ENCODE results near the gene HSCB.

GRCh38 chr22:28716686-28717085 is 25.2 kb upstream of the HSCB start:
- TF ChIP-seq CTCF (conservative IDR thresholded peaks at IDR 0.05 in 1 of 2, IDR thresholded peaks at IDR 0.05 in 1 of 2; ENCODE audit: low read depth in 1 of 2, low read length in 2 of 2) (no peak), EZH2 (IDR thresholded peaks at IDR 0.05; ENCODE audit: low read length, missing control alignments) (no peak)

All from fibroblast of lung (primary cell).